ENCODE measurements around the gene TRMT1. TPM values are rescaled to one million over a fixed set of nuclear protein-coding genes. Genes with fewer than 3 reads are reported as not detected.

Gene TRMT1
- total and polyA plus RNA-seq, 2 donors (not counting 1 experiment from before 2014, with no cell fraction given), result 12.2 to 20.3 TPM

DNA sequence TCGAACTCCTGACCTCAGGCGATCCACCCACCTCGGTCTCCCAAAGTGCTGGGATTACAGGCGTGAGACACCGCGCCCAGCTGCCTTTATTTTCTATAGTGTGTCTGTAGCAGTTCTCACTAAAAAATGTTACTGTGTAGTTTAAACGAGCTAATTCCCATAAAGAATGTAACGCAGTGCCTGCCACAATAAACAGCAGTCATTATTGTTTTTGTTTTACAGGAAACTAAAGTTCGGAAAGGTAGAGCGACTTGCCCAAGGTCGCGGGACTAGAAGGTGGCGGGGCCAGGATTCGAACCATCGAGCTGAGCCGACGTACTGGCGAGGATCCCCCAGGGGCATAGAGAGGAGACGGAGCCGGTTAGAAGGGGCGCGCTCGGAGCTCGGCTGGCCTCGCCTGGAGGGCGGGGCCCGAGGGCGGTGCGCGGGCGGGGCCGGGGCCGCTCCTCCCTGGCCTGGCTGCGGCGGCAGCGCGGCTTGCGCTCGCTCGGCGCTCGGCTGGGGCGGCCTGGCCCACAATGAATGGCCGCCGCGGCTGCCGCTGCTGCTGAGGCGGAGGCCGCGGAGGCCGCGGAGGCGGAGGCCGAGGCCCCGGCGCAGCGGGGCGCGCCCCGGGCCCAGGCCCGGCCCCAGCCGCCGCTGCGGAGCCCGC lies 1.4 kb upstream of the TRMT1 start, which contains the start of gene NACC1:
Gene NACC1, plus strand, starts transcription at position 493 of the 652 bp plus-strand sequence. CDS start 16,944 bp downstream, outside the sequence.
- peak; percentile 84 to 86 for DNase-seq (ENCODE audit: low read depth in 2 of 2)
- Histone ChIP-seq H3K4me3 (replicated peaks in 1 of 4; ENCODE audit: control extremely low read depth in 1 of 4, insufficient read depth in 1 of 4, low read depth in 3 of 4, low read length in 4 of 4) (peak within 1 kb of the TSS; percentile 83 to 97 (median 92)), H3K27ac (ENCODE audit: insufficient read depth, low read length) (peak within 1 kb of the TSS; percentile 74), H3K27me3 (ENCODE audit: control insufficient read depth, insufficient read depth, low read length) (no peaks in the 10 kb centered on the region), H3K9ac (ENCODE audit: insufficient read depth, low read length) (peak within 1 kb of the TSS; percentile 86), H4K20me1 (ENCODE audit: control insufficient read depth, extremely low read depth, insufficient read depth, low read length) (peaks cover 1% of the 10 kb centered on the region), H3K9me3 (ENCODE audit: control insufficient read depth, insufficient read depth, low read depth, low read length) (no peaks in the 10 kb centered on the region), H3K79me2 (ENCODE audit: control insufficient read depth, insufficient read depth, low read length) (peaks cover 58% of the 10 kb centered on the region), H3K4me2 (ENCODE audit: extremely low read depth, insufficient read depth, low read length) (peak within 1 kb of the TSS; percentile 91), H3K4me1 (ENCODE audit: control insufficient read depth, extremely low read depth, insufficient read depth, low read length) (peaks cover 16% of the 10 kb centered on the region), H2AFZ (ENCODE audit: low read length) (peak within 1 kb of the TSS; percentile 72), H3K36me3 (ENCODE audit: control insufficient read depth, insufficient read depth, low read length) (peaks cover 4% of the 10 kb centered on the region)
- TF ChIP-seq EZH2 (IDR thresholded peaks at IDR 0.05; ENCODE audit: low read length, missing control alignments), result no peak
- TF ChIP-seq, protein P1, sequence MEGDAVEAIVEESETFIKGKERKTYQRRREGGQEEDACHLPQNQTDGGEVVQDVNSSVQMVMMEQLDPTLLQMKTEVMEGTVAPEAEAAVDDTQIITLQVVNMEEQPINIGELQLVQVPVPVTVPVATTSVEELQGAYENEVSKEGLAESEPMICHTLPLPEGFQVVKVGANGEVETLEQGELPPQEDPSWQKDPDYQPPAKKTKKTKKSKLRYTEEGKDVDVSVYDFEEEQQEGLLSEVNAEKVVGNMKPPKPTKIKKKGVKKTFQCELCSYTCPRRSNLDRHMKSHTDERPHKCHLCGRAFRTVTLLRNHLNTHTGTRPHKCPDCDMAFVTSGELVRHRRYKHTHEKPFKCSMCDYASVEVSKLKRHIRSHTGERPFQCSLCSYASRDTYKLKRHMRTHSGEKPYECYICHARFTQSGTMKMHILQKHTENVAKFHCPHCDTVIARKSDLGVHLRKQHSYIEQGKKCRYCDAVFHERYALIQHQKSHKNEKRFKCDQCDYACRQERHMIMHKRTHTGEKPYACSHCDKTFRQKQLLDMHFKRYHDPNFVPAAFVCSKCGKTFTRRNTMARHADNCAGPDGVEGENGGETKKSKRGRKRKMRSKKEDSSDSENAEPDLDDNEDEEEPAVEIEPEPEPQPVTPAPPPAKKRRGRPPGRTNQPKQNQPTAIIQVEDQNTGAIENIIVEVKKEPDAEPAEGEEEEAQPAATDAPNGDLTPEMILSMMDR (conservative IDR thresholded peaks at IDR 0.05 in 1 of 2, IDR thresholded peaks at IDR 0.05 in 1 of 2; ENCODE audit: low read depth in 1 of 2, low read length in 2 of 2), result no peak

- H3K4me3 ChIP-seq (replicated peaks in 1 of 4; ENCODE audit: control extremely low read depth in 1 of 4, insufficient read depth in 1 of 4, low read depth in 3 of 4, low read length in 4 of 4), result peak overlapping the region; percentile 73 to 97 (median 86)
- H3K36me3 ChIP-seq (ENCODE audit: control insufficient read depth, insufficient read depth, low read length), result peaks cover 10% of the 10 kb centered on the region
- peaks cover 16% of the 10 kb centered on the region for H3K4me1 ChIP-seq (ENCODE audit: control insufficient read depth, extremely low read depth, insufficient read depth, low read length)
- H3K27me3 ChIP-seq (ENCODE audit: control insufficient read depth, insufficient read depth, low read length), result no peaks in the 10 kb centered on the region
- no peak overlapping the region for H3K9ac ChIP-seq (ENCODE audit: insufficient read depth, low read length)
- DNase-seq (ENCODE audit: low read depth in 2 of 2), result peak in 1 of 2 donors; percentile 19
- H3K79me2 ChIP-seq (ENCODE audit: control insufficient read depth, insufficient read depth, low read length), result peaks cover 52% of the 10 kb centered on the region
- no peaks in the 10 kb centered on the region for H3K9me3 ChIP-seq (ENCODE audit: control insufficient read depth, insufficient read depth, low read depth, low read length)
- TF ChIP-seq EZH2 (IDR thresholded peaks at IDR 0.05; ENCODE audit: low read length, missing control alignments), result no peak
- TF ChIP-seq, protein P1 (conservative IDR thresholded peaks at IDR 0.05 in 1 of 2, IDR thresholded peaks at IDR 0.05 in 1 of 2; ENCODE audit: low read depth in 1 of 2, low read length in 2 of 2), result no peak
- peak overlapping the region; percentile 0 for H2AFZ ChIP-seq (ENCODE audit: low read length)
- peak overlapping the region; percentile 75 for H3K27ac ChIP-seq (ENCODE audit: insufficient read depth, low read length)
- peaks cover 1% of the 10 kb centered on the region for H4K20me1 ChIP-seq (ENCODE audit: control insufficient read depth, extremely low read depth, insufficient read depth, low read length)
- H3K4me2 ChIP-seq (ENCODE audit: extremely low read depth, insufficient read depth, low read length), result peak overlapping the region; percentile 91
These were observed 734 bp upstream of the TRMT1 start for GRCh38 chr19:13117176-13117771.

DNA sequence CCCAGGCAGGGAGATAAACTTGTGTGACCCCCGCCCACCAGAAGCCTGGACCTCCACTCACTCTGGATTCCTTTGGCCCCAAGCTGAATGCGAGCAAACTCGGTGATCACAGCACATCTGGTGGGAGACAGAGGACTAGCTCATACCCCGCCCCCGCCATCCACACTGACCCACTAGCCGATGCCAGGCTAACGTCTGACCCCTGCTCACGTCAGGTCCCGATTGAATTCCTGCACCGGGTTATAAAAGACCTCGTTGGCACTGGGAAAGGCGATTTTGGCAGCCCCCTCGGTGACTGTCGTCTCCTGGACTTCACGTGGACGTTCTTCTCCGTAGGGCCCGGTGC lies 631 bp downstream of the TRMT1 start:
- TF ChIP-seq, protein P1 (conservative IDR thresholded peaks at IDR 0.05 in 1 of 2, IDR thresholded peaks at IDR 0.05 in 1 of 2; ENCODE audit: low read depth in 1 of 2, low read length in 2 of 2), result no peak
- no peak for TF ChIP-seq EZH2 (IDR thresholded peaks at IDR 0.05; ENCODE audit: low read length, missing control alignments)
- Histone ChIP-seq H2AFZ (ENCODE audit: low read length) (no peak overlapping the region), H3K4me3 (replicated peaks in 1 of 4; ENCODE audit: control extremely low read depth in 1 of 4, insufficient read depth in 1 of 4, low read depth in 3 of 4, low read length in 4 of 4) (peak overlapping the region; percentile 73 to 97 (median 86)), H4K20me1 (ENCODE audit: control insufficient read depth, extremely low read depth, insufficient read depth, low read length) (no peaks in the 10 kb centered on the region), H3K27ac (ENCODE audit: insufficient read depth, low read length) (peak overlapping the region; percentile 75), H3K27me3 (ENCODE audit: control insufficient read depth, insufficient read depth, low read length) (no peaks in the 10 kb centered on the region), H3K4me1 (ENCODE audit: control insufficient read depth, extremely low read depth, insufficient read depth, low read length) (peaks cover 12% of the 10 kb centered on the region), H3K36me3 (ENCODE audit: control insufficient read depth, insufficient read depth, low read length) (peaks cover 5% of the 10 kb centered on the region), H3K9me3 (ENCODE audit: control insufficient read depth, insufficient read depth, low read depth, low read length) (no peaks in the 10 kb centered on the region), H3K4me2 (ENCODE audit: extremely low read depth, insufficient read depth, low read length) (peak overlapping the region; percentile 99), H3K79me2 (ENCODE audit: control insufficient read depth, insufficient read depth, low read length) (peaks cover 38% of the 10 kb centered on the region), H3K9ac (ENCODE audit: insufficient read depth, low read length) (peak overlapping the region; percentile 87)
- DNase-seq (ENCODE audit: low read depth in 2 of 2), result no peak

All from fibroblast of lung (primary cell).